Nephron (organoid): ENCODE data around the gene PPT2.

ENCODE experiments used
- H3K27ac Mint-ChIP-seq, 3 experiments: 2 replicates each; pipeline ENCODE4 v1.8.0; 2020; ENCODE audit warnings: mixed read lengths in 3 of 3, mild to moderate bottlenecking in 2 of 3, moderate library complexity in 1 of 3
- H3K27me3 Mint-ChIP-seq: 2 replicates; pipeline ENCODE4 v1.8.0; 2021; ENCODE audit warnings: low read depth, mild to moderate bottlenecking, moderate library complexity, mixed read lengths
- H3K36me3 Mint-ChIP-seq: 2 replicates; pipeline ENCODE4 v1.8.0; 2020; ENCODE audit warnings: low read depth, mixed read lengths
- H3K4me1 Mint-ChIP-seq: 2 replicates; pipeline ENCODE4 v1.8.0; 2020; ENCODE audit warnings: mixed read lengths
- H3K4me3 Mint-ChIP-seq, 3 experiments: 2 replicates each; pipeline ENCODE4 v1.8.0; 2020; ENCODE audit warnings: mild to moderate bottlenecking in 3 of 3, mixed read lengths in 3 of 3, moderate library complexity in 2 of 3
- H3K9me3 Mint-ChIP-seq: 2 replicates; pipeline ENCODE4 v1.8.0; 2020; ENCODE audit warnings: mixed read lengths
- TF ChIP-seq, protein P1 (sequence below), 3 experiments: fragments of 200-600 bp; sonication (generic); IDR thresholded peaks; one replicate each; pipeline ENCODE4 v1.5.0; 2021; ENCODE audit warnings: antibody characterized with exemption in 3 of 3; ENCODE audit not compliant: unreplicated experiment in 3 of 3

Gene PPT2

GRCh38 chr6:32109114-32109764 is 44.7 kb upstream of the PPT2 start, which contains the start of gene TNXB:
Gene TNXB, minus strand, starts transcription at chr6:32109338. Its CDS starts 11,140 bp downstream, at chr6:32098198.
- H3K36me3 Mint-ChIP-seq = peaks cover 4% of the 10 kb centered on the region
- peaks cover 70% of the 10 kb centered on the region for H3K4me1 Mint-ChIP-seq
- TF ChIP-seq, protein P1, sequence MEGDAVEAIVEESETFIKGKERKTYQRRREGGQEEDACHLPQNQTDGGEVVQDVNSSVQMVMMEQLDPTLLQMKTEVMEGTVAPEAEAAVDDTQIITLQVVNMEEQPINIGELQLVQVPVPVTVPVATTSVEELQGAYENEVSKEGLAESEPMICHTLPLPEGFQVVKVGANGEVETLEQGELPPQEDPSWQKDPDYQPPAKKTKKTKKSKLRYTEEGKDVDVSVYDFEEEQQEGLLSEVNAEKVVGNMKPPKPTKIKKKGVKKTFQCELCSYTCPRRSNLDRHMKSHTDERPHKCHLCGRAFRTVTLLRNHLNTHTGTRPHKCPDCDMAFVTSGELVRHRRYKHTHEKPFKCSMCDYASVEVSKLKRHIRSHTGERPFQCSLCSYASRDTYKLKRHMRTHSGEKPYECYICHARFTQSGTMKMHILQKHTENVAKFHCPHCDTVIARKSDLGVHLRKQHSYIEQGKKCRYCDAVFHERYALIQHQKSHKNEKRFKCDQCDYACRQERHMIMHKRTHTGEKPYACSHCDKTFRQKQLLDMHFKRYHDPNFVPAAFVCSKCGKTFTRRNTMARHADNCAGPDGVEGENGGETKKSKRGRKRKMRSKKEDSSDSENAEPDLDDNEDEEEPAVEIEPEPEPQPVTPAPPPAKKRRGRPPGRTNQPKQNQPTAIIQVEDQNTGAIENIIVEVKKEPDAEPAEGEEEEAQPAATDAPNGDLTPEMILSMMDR (IDR thresholded peaks at IDR 0.05; ENCODE audit: unreplicated experiment in 3 of 3) = no peak
- peak within 1 kb of the TSS; percentile 21 to 64 (median 36) for H3K4me3 Mint-ChIP-seq
- peaks cover 20% of the 10 kb centered on the region for H3K27me3 Mint-ChIP-seq
- peak within 1 kb of the TSS; percentile 40 to 65 (median 58) for H3K27ac Mint-ChIP-seq
- H3K9me3 Mint-ChIP-seq = no peaks in the 10 kb centered on the region

- Mint-ChIP-seq H3K4me1 (peaks cover 72% of the 10 kb centered on the region), H3K4me3 (no peak overlapping the region), H3K27ac (peak overlapping the region in 2 of 3 experiments; percentile 58 to 65), H3K9me3 (no peaks in the 10 kb centered on the region), H3K27me3 (peaks cover 17% of the 10 kb centered on the region), H3K36me3 (peaks cover 5% of the 10 kb centered on the region)
- TF ChIP-seq, protein P1 (IDR thresholded peaks at IDR 0.05; ENCODE audit: unreplicated experiment in 3 of 3) = no peak
Measured at GRCh38 chr6:32109765-32110160, 44.2 kb upstream of the PPT2 start.

GRCh38 chr6:32110632-32111031 is 43.3 kb upstream of the PPT2 start:
- TF ChIP-seq, protein P1 (IDR thresholded peaks at IDR 0.05; ENCODE audit: unreplicated experiment in 3 of 3) = no peak
- H3K4me3 Mint-ChIP-seq = no peak overlapping the region
- H3K9me3 Mint-ChIP-seq = no peaks in the 10 kb centered on the region
- peaks cover 74% of the 10 kb centered on the region for H3K4me1 Mint-ChIP-seq
- H3K27ac Mint-ChIP-seq = peak overlapping the region in 2 of 3 experiments; percentile 55 to 65
- peaks cover 17% of the 10 kb centered on the region for H3K27me3 Mint-ChIP-seq
- peaks cover 12% of the 10 kb centered on the region for H3K36me3 Mint-ChIP-seq

DNA sequence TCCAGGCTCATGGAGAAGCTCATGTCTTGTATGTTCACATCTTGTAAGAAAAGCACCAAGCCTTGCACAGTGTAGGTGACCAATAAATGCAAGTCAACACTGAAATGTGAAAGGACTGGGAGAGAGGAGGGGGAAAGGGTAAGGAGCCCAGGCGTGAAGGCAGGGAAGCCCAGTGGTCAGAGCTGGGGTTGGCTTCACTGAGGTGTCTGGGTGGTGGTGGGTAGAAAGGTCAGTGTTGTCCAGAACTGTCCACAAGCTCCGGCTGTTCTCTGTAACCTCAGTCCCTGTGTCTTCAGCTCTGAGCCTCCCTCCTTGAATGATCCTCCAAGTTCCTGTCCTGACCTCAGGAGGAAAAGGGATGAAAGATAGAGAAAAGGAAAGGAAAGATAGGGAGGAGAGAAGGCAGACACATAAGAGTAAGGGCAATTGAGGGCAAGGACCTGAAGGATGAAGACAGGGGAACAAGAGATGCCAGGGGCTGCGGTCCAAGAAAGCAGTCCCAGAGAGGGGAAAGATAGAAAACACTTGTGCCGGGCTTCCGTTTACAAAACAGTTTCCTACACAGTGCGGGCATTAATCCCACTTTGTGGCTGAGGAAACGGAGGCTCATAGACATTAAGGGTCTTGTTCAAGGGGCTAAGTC is 42.4 kb upstream of the PPT2 start:
- Mint-ChIP-seq H3K4me1 (peaks cover 69% of the 10 kb centered on the region), H3K27ac (peak overlapping the region in 2 of 3 experiments; percentile 55 to 65), H3K9me3 (no peaks in the 10 kb centered on the region)

GRCh38 chr6:32112431-32112980 is 41.4 kb upstream of the PPT2 start:
- Mint-ChIP-seq H3K27ac (peak overlapping the region in 2 of 3 experiments; percentile 21 to 65), H3K4me1 (peaks cover 62% of the 10 kb centered on the region), H3K36me3 (peaks cover 28% of the 10 kb centered on the region), H3K9me3 (no peaks in the 10 kb centered on the region), H3K27me3 (peaks cover 13% of the 10 kb centered on the region), H3K4me3 (no peak overlapping the region)
- TF ChIP-seq, protein P1 (IDR thresholded peaks at IDR 0.05; ENCODE audit: unreplicated experiment in 3 of 3) = no peak

More for the DNA sequence above, 42.4 kb upstream of the PPT2 start:
- Mint-ChIP-seq H3K27me3 (peaks cover 17% of the 10 kb centered on the region), H3K36me3 (peaks cover 18% of the 10 kb centered on the region), H3K4me3 (no peak overlapping the region)
- TF ChIP-seq, protein P1 (IDR thresholded peaks at IDR 0.05; ENCODE audit: unreplicated experiment in 3 of 3) = no peak
